ENCODE data around the gene AMER2. TPM values are rescaled to one million over a fixed set of nuclear protein-coding genes. Genes with fewer than 3 reads are reported as not detected.

The AMER2 gene
- total and polyA plus RNA-seq, 9 of the 15 experiments (the other 6 are each of a cell fraction or from before 2014, with no cell fraction given) = not detected

DNA sequence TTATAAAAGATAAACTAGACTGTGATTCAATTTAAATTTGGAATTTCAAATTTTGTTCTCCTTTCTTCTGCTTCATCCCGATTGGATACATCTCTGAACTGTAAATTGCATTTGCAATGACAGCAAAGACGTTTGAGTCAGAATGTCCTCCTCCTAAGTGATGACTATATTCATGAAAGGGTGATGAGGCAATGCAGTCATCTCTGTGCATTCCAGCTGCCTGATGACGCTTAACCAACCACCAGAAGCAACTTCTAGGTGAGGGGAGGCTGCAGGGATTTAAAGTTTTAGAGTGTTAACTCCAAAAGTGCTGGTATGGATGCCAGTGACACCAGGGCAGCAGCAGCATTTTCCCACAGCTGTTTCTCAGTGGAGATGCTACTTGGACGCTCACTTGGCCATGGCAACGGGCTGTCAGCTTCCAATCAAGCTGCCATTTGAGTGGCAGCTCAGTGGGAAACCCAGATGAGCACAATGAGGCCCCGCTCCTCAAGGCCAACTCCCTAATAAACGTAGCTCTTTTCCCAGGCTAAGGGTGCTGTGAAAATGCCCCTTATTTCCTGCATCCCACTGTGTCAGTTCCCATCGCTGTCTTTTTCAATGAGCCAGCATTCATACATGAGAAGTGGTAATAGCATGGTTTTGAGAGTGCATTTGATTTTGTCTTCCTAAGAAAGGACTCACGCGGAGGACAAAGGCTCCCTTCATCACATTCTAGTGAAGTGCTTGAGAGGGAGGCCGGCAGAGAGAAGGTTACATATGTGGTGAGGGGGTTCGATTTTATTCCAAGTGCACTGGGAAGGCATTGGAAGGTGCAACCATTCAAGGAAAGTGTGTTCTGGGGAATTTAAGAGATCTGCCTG is 45.2 kb upstream of the AMER2 start:
- Histone ChIP-seq H3K4me1 (replicated peaks in 1 of 2; ENCODE audit: control insufficient read depth in 2 of 2, insufficient read depth in 2 of 2, low read length in 2 of 2) (no peaks in the 10 kb centered on the region), H2AFZ (ENCODE audit: low read depth, low read length) (no peak overlapping the region), H3K27me3 (ENCODE audit: control insufficient read depth in 2 of 2, insufficient read depth in 2 of 2, low read length in 2 of 2) (peaks cover 4 to 17% of the 10 kb centered on the region in 2 experiments; a peak in 4 of 5 replicates), H3K9ac (ENCODE audit: insufficient read depth in 1 of 2, low read depth in 2 of 2, low read length in 2 of 2) (no peak overlapping the region), H3K4me3 (no peak overlapping the region), H4K20me1 (replicated peaks; ENCODE audit: control insufficient read depth, insufficient read depth, low read length) (no peaks in the 10 kb centered on the region), H3K4me2 (ENCODE audit: insufficient read depth, low read length) (no peak overlapping the region), H3K27ac (ENCODE audit: extremely low read depth, low read depth, low read length) (no peak overlapping the region), H3K9me1 (ENCODE audit: control insufficient read depth, insufficient read depth, low read length) (no peaks in the 10 kb centered on the region), H3K9me3 (replicated peaks; ENCODE audit: control insufficient read depth, insufficient read depth, low read depth, low read length) (no peaks in the 10 kb centered on the region), H3K79me2 (ENCODE audit: control insufficient read depth, insufficient read depth, low read length) (no peaks in the 10 kb centered on the region), H3K36me3 (ENCODE audit: control insufficient read depth, insufficient read depth, low read length) (no peaks in the 10 kb centered on the region)
- POLR2A ChIA-PET = no interaction called here
- BruUV-seq (replicated peaks) = no TSS peak
- WGBS (ENCODE audit: insufficient coverage, low coverage, missing lambda C conversion rate) = under 1% methylated on average over 11 of the region's 12 CpGs
- CTCF ChIA-PET (ENCODE audit: low intra/inter-chr PET ratio) = no interaction called here
- in situ Hi-C loops (cut with MboI) (no loop called here), intact Hi-C loops (cut with micrococcal nuclease) (no loop called here)
- no peak for ATAC-seq
- no peak for FAIRE-seq
- DNase-seq (ENCODE audit: extremely low read depth in 1 of 4, low spot score in 3 of 4) = no peak
- TF ChIP-seq TRIM28 (IDR thresholded peaks at IDR 0.05) (no peak), YBX1 (IDR thresholded peaks at IDR 0.05) (no peak), HDAC2 (IDR thresholded peaks at IDR 0.05) (no peak), ZNF436 (CRISPR knock-in tag; IDR thresholded peaks at IDR 0.05) (no peak), CREB1 (IDR thresholded peaks at IDR 0.05) (no peak), CREB1 (CRISPR knock-in tag; IDR thresholded peaks at IDR 0.05) (no peak), KDM2B (CRISPR knock-in tag; IDR thresholded peaks at IDR 0.05) (no peak), ZNF311 (CRISPR knock-in tag; IDR thresholded peaks at IDR 0.05) (no peak), KLF10 (CRISPR knock-in tag; IDR thresholded peaks at IDR 0.05) (no peak)
- TF ChIP-seq, protein P1, sequence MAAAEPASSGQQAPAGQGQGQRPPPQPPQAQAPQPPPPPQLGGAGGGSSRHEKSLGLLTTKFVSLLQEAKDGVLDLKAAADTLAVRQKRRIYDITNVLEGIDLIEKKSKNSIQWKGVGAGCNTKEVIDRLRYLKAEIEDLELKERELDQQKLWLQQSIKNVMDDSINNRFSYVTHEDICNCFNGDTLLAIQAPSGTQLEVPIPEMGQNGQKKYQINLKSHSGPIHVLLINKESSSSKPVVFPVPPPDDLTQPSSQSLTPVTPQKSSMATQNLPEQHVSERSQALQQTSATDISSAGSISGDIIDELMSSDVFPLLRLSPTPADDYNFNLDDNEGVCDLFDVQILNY (CRISPR knock-in tag; IDR thresholded peaks at IDR 0.05) = no peak
- TF ChIP-seq, protein P2, sequence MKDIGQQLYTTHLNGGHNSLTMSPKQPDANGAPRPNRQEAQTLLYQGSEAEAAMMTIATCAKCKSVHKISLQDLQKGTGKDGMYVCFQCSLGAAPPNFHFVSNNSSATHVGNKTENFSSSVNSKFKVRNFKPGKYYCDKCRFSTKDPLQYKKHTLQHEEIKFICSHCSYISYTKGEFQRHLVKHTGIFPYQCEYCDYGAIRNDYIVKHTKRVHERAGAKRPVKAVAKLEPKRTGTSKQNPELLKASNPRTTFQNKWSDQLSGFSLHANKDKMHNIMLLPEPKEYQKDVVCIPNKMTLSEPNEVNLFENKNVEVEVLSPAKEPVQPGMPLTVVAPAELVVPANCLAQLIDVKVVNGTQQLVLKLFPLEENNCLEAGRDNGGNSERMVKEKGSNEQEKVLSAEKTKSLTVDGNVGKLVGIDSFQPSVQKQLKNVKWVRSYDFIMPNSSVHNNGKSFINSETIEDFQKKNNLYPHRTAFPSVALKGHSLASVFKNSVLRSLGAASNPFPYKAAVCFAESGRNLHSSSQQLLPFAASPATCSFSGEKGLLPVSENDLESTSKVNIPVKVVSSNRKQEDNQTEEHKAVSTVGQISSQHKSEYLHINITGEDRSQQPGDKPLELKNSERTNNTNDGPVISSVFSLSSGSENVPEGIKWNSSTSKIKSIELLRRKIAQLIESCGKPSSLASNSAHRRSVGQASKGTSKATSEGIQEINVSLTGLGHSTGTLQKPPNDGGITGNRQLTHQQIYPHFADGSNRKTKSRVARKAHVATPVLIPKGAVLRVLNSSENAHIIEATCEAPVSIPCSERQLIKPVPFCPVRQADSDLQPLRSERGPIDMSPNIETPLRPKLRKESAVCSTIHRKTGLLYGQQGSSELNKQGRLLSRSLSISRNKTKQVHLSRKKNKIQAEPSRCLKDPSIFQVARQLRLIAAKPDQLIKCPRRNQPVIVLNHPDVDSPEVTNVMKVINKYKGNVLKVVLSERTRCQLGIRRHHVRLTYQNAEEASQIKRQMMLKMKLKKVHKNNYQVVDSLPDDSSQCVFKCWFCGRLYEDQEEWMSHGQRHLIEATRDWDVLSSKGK (CRISPR knock-in tag; IDR thresholded peaks at IDR 0.05) = no peak
- TF ChIP-seq, protein P3, sequence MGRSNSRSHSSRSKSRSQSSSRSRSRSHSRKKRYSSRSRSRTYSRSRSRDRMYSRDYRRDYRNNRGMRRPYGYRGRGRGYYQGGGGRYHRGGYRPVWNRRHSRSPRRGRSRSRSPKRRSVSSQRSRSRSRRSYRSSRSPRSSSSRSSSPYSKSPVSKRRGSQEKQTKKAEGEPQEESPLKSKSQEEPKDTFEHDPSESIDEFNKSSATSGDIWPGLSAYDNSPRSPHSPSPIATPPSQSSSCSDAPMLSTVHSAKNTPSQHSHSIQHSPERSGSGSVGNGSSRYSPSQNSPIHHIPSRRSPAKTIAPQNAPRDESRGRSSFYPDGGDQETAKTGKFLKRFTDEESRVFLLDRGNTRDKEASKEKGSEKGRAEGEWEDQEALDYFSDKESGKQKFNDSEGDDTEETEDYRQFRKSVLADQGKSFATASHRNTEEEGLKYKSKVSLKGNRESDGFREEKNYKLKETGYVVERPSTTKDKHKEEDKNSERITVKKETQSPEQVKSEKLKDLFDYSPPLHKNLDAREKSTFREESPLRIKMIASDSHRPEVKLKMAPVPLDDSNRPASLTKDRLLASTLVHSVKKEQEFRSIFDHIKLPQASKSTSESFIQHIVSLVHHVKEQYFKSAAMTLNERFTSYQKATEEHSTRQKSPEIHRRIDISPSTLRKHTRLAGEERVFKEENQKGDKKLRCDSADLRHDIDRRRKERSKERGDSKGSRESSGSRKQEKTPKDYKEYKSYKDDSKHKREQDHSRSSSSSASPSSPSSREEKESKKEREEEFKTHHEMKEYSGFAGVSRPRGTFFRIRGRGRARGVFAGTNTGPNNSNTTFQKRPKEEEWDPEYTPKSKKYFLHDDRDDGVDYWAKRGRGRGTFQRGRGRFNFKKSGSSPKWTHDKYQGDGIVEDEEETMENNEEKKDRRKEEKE (IDR thresholded peaks at IDR 0.05; ENCODE audit: borderline replicate concordance in 1 of 2, control insufficient read depth in 1 of 2, low read depth in 2 of 2, low read length in 1 of 2) = no peak
- TF ChIP-seq, protein P4, sequence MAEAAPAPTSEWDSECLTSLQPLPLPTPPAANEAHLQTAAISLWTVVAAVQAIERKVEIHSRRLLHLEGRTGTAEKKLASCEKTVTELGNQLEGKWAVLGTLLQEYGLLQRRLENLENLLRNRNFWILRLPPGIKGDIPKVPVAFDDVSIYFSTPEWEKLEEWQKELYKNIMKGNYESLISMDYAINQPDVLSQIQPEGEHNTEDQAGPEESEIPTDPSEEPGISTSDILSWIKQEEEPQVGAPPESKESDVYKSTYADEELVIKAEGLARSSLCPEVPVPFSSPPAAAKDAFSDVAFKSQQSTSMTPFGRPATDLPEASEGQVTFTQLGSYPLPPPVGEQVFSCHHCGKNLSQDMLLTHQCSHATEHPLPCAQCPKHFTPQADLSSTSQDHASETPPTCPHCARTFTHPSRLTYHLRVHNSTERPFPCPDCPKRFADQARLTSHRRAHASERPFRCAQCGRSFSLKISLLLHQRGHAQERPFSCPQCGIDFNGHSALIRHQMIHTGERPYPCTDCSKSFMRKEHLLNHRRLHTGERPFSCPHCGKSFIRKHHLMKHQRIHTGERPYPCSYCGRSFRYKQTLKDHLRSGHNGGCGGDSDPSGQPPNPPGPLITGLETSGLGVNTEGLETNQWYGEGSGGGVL (CRISPR knock-in tag; IDR thresholded peaks at IDR 0.05) = no peak

Measured in K562 (cell line).